Upper lobe of left lung (tissue), 6 donors: Measurements from ENCODE around the gene LDAH. TPM values are rescaled to one million over a fixed set of nuclear protein-coding genes. Genes with fewer than 3 reads are reported as not detected.

ENCODE experiments used
- ATAC-seq, 2 donors: fragments of 200-7000 bp; cut with Tn5 transposase; one replicate each; pipeline ENCODE4 v1.9.1; 2022; ENCODE audit warnings: mild to moderate bottlenecking in 2 of 2, moderate library complexity in 2 of 2; ENCODE audit not compliant: low FRiP score in 2 of 2
- DNase-seq, 2 donors: peaks; one replicate each; pipeline ENCODE4 v3.0.0-alpha.2; 2019 to 2020
- H3K27ac ChIP-seq, 4 donors: fragments of 200-600 bp; sonication (generic); one replicate each; pipeline ENCODE4 v1.5.1; 2016 to 2019
- H3K27me3 ChIP-seq, 4 donors: fragments of 200-600 bp; sonication (generic); one replicate each; pipeline ENCODE4 v1.5.1; 2017 to 2019
- H3K36me3 ChIP-seq, 4 donors: fragments of 200-600 bp; sonication (generic); one replicate each; pipeline ENCODE4 v1.5.1; 2016 to 2019
- H3K4me1 ChIP-seq, 4 donors: fragments of 200-600 bp; sonication (generic); one replicate each; pipeline ENCODE4 v1.5.1; 2018 to 2019
- H3K4me3 ChIP-seq, 4 donors: fragments of 200-600 bp; sonication (generic); one replicate each; pipeline ENCODE4 v1.5.1; 2017 to 2019; ENCODE audit warnings: mild to moderate bottlenecking in 2 of 4, moderate library complexity in 1 of 4
- H3K9me3 ChIP-seq, 4 donors: fragments of 200-600 bp; sonication (generic); one replicate each; pipeline ENCODE4 v1.5.1; 2018 to 2019
- EP300 ChIP-seq, 4 donors: sonication (generic); formaldehyde crosslinking; IDR thresholded peaks; one replicate each; pipeline ENCODE4 v1.5.1; 2017; ENCODE audit warnings: antibody characterized with exemption in 4 of 4, control low read depth in 2 of 4
- POLR2A ChIP-seq, 4 donors: fragments of 450-650 bp; IDR thresholded peaks; one replicate each; pipeline ENCODE4 v1.5.1; 2016 to 2017; ENCODE audit warnings: antibody characterized with exemption in 4 of 4, mild to moderate bottlenecking in 2 of 4
- POLR2AphosphoS5 ChIP-seq, 2 donors: sonication (generic); formaldehyde crosslinking; IDR thresholded peaks; one replicate each; pipeline ENCODE4 v1.5.1; 2017; ENCODE audit warnings: antibody characterized with exemption in 2 of 2
- WGBS, 2 donors: methylation state at CpG; one replicate each; pipeline ENCODE4 v1.1.5; 2017 to 2018; 5-methylcytosine and 5-hydroxymethylcytosine counted together
- total RNA-seq, 6 donors: library from RNA; depleted of rRNA in 4 of 6; stranded (reverse); fragments of >200 nt in 4 of 6; gene quantifications; one replicate each; pipeline versions ENCODE4 v1.1.0 to v1.2.1, GENCODE V29; 2016 to 2021
- TF ChIP-seq, protein P1 (sequence below), 6 experiments: fragments of 450-650 bp in 4 of 6; fragments of 200-600 bp in 2 of 6; sonication (generic) in 2 of 6; IDR thresholded peaks; one replicate each; pipeline ENCODE4 v1.5.1; 2016 to 2019; ENCODE audit warnings: antibody characterized with exemption in 6 of 6
- donor health status: DM: no; HTN: no; CAD: no; lungs with moderate emphysema.
- donor health status: DM: no; HTN: yes; CAD: no; lungs with severe emphysema.

LDAH gene
- total RNA-seq, 6 donors from 2014 or later = 7.3 to 18.9 (median 13.0) TPM

DNA sequence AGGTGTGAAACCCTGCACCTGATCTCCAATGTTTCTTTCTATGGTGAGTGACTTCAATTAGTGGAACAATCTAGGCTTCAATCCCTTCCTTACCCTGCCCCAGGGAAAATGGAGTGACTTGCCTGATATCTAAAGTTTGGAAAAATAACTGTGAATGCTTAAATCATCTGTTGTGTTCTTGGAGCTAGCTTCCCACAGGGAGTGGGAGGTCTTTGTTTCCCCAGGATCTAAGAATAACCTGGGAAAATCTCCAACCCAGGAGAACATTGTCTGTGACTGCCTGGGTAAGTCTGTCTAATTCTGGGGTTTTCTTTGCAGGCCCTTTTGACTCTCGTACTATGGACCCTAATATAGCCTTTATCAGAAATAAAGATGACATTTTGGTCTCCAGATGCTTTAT is 13.6 kb upstream of the LDAH start:
- DNase-seq (no peak), ATAC-seq (no peak)
- H3K27ac ChIP-seq = no peak overlapping the region
- H3K9me3 ChIP-seq = no peaks in the 10 kb centered on the region
- no peaks in the 10 kb centered on the region for H3K36me3 ChIP-seq
- no peaks in the 10 kb centered on the region for H3K4me1 ChIP-seq
- no peaks in the 10 kb centered on the region for H3K27me3 ChIP-seq
- TF ChIP-seq POLR2A (IDR thresholded peaks at IDR 0.05) = no peak
- TF ChIP-seq EP300 (IDR thresholded peaks at IDR 0.05) = no peak
- TF ChIP-seq POLR2AphosphoS5 (IDR thresholded peaks at IDR 0.05) = no peak
- TF ChIP-seq, protein P1, sequence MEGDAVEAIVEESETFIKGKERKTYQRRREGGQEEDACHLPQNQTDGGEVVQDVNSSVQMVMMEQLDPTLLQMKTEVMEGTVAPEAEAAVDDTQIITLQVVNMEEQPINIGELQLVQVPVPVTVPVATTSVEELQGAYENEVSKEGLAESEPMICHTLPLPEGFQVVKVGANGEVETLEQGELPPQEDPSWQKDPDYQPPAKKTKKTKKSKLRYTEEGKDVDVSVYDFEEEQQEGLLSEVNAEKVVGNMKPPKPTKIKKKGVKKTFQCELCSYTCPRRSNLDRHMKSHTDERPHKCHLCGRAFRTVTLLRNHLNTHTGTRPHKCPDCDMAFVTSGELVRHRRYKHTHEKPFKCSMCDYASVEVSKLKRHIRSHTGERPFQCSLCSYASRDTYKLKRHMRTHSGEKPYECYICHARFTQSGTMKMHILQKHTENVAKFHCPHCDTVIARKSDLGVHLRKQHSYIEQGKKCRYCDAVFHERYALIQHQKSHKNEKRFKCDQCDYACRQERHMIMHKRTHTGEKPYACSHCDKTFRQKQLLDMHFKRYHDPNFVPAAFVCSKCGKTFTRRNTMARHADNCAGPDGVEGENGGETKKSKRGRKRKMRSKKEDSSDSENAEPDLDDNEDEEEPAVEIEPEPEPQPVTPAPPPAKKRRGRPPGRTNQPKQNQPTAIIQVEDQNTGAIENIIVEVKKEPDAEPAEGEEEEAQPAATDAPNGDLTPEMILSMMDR (IDR thresholded peaks at IDR 0.05) = no peak
- no peak overlapping the region for H3K4me3 ChIP-seq
- WGBS, 2 donors = 67 to 78% methylated on average over 1 of the region's 1 CpG

DNA sequence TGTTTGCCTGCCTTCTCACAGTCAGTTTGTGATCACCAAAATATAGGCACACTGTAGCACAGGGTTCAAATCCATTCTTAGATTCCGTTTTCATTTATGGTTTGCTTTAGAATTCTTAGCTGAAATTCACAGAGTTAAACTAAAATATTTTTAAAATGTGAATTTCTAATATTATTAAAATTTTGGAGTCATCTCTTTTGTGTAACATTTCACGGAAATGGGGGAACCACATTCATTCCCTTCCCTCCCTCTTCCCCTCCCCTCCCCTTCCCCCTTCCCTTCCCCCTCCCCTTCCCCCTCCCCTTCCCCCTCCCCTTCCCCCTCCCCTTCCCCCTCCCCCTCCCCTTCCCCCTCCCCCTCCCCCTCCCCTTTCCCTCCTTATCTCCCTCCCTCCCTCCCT is 11.4 kb upstream of the LDAH start:
- H3K36me3 ChIP-seq = no peaks in the 10 kb centered on the region
- DNase-seq (no peak), ATAC-seq (no peak)
- TF ChIP-seq, protein P1 (IDR thresholded peaks at IDR 0.05) = no peak
- no peak for TF ChIP-seq POLR2AphosphoS5 (IDR thresholded peaks at IDR 0.05)
- no peak for TF ChIP-seq EP300 (IDR thresholded peaks at IDR 0.05)
- TF ChIP-seq POLR2A (IDR thresholded peaks at IDR 0.05) = no peak
- H3K4me1 ChIP-seq = no peaks in the 10 kb centered on the region
- H3K9me3 ChIP-seq = no peaks in the 10 kb centered on the region
- WGBS, 2 donors = 81 to 84% methylated on average over 2 of the region's 2 CpGs
- no peak overlapping the region for H3K27ac ChIP-seq
- H3K27me3 ChIP-seq = no peaks in the 10 kb centered on the region
- no peak overlapping the region for H3K4me3 ChIP-seq

GRCh38 chr2:20832606-20833005 is 9.7 kb upstream of the LDAH start:
- Histone ChIP-seq H3K27ac (no peak overlapping the region), H3K27me3 (no peaks in the 10 kb centered on the region), H3K9me3 (no peaks in the 10 kb centered on the region), H3K4me3 (no peak overlapping the region), H3K4me1 (no peaks in the 10 kb centered on the region), H3K36me3 (no peaks in the 10 kb centered on the region)
- ATAC-seq = no peak
- DNase-seq = no peak
- TF ChIP-seq EP300 (IDR thresholded peaks at IDR 0.05) = no peak
- TF ChIP-seq, protein P1 (IDR thresholded peaks at IDR 0.05) = no peak
- TF ChIP-seq POLR2AphosphoS5 (IDR thresholded peaks at IDR 0.05) = no peak
- no peak for TF ChIP-seq POLR2A (IDR thresholded peaks at IDR 0.05)

- Histone ChIP-seq H3K4me3 (no peak overlapping the region), H3K27ac (no peak overlapping the region), H3K27me3 (no peaks in the 10 kb centered on the region), H3K4me1 (no peaks in the 10 kb centered on the region), H3K9me3 (no peaks in the 10 kb centered on the region), H3K36me3 (no peaks in the 10 kb centered on the region)
- no peak for TF ChIP-seq EP300 (IDR thresholded peaks at IDR 0.05)
- TF ChIP-seq POLR2A (IDR thresholded peaks at IDR 0.05) = no peak
- TF ChIP-seq, protein P1 (IDR thresholded peaks at IDR 0.05) = no peak
- no peak for TF ChIP-seq POLR2AphosphoS5 (IDR thresholded peaks at IDR 0.05)
- WGBS, 2 donors = 18 to 41% methylated on average over 1 of the region's 1 CpG
- no peak for ATAC-seq
- DNase-seq = no peak
These were observed 7.0 kb upstream of the LDAH start for GRCh38 chr2:20829861-20830260.

GRCh38 chr2:20823917-20824316 is 1.0 kb upstream of the LDAH start:
- H3K36me3 ChIP-seq = no peaks in the 10 kb centered on the region
- no peak overlapping the region for H3K4me3 ChIP-seq
- 79% methylated on average over 5 of the region's 5 CpGs for WGBS, 2 donors
- DNase-seq (no peak), ATAC-seq (no peak)
- no peak for TF ChIP-seq POLR2A (IDR thresholded peaks at IDR 0.05)
- TF ChIP-seq, protein P1 (IDR thresholded peaks at IDR 0.05) = no peak
- no peak for TF ChIP-seq EP300 (IDR thresholded peaks at IDR 0.05)
- no peak for TF ChIP-seq POLR2AphosphoS5 (IDR thresholded peaks at IDR 0.05)
- H3K4me1 ChIP-seq = peaks cover 0 to 5% (median 3%) of the 10 kb centered on the region in 4 donors
- H3K27ac ChIP-seq = no peak overlapping the region
- no peaks in the 10 kb centered on the region for H3K9me3 ChIP-seq
- no peaks in the 10 kb centered on the region for H3K27me3 ChIP-seq
